ENCODE data around the gene KLF9.

The KLF9 gene

GRCh38 chr9:70347046-70347445 is 67.4 kb downstream of the KLF9 start:
- H3K9me3 ChIP-seq (ENCODE audit: control insufficient read depth, insufficient read depth, low read depth, low read length) = no peaks in the 10 kb centered on the region
- CTCF ChIA-PET = interaction anchor here (0.7 kb wide), 1 partner anchor 11 kb away, joined by 3 read pairs; no protein-coding TSS in a partner anchor
- peaks cover 19 to 63% of the 10 kb centered on the region in 2 experiments for H3K36me3 ChIP-seq (ENCODE audit: control insufficient read depth in 2 of 2, insufficient read depth in 1 of 2, low read length in 2 of 2)
- H3K4me3 ChIP-seq (ENCODE audit: low read depth, low read length) = no peak overlapping the region
- TF ChIP-seq ZNF292 (tag by site-specific recombination; IDR thresholded peaks at IDR 0.05; ENCODE audit: borderline replicate concordance, low read depth) (no peak), ZNF174 (tag by site-specific recombination; IDR thresholded peaks at IDR 0.05) (no peak), GLI4 (tag by site-specific recombination; IDR thresholded peaks at IDR 0.05) (no peak)
- TF ChIP-seq, protein P1, sequence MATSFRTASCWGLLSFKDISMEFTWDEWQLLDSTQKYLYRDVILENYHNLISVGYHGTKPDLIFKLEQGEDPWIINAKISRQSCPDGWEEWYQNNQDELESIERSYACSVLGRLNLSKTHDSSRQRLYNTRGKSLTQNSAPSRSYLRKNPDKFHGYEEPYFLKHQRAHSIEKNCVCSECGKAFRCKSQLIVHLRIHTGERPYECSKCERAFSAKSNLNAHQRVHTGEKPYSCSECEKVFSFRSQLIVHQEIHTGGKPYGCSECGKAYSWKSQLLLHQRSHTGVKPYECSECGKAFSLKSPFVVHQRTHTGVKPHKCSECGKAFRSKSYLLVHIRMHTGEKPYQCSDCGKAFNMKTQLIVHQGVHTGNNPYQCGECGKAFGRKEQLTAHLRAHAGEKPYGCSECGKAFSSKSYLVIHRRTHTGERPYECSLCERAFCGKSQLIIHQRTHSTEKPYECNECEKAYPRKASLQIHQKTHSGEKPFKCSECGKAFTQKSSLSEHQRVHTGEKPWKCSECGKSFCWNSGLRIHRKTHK (tag by site-specific recombination; IDR thresholded peaks at IDR 0.05) = no peak
- POLR2A ChIA-PET = no interaction called here
- no peaks in the 10 kb centered on the region for H3K4me1 ChIP-seq (ENCODE audit: control insufficient read depth, insufficient read depth, low read length)
- no peak overlapping the region for H3K27ac ChIP-seq (ENCODE audit: extremely low read depth, low read depth, low read length)

DNA sequence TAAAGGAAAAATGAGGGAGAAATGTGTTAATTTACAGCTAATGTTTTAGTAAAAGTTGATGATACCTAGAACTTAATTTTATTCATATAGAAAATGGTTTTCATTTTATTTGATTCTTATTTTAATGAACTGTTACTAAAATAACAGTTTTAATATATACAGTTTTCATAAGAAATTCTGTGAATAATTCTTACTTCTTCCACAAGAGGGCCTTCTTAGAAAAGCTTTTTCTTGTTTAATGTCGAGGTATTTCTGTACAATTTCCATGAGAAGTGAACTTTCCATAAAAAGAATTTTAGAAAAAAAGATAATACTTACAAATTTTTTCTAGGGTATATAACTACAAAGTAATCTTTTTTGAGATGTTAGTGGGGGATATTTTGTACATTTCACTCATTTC is 73.9 kb downstream of the KLF9 start:
- Histone ChIP-seq H3K4me1 (ENCODE audit: control insufficient read depth, insufficient read depth, low read length) (no peaks in the 10 kb centered on the region), H3K27ac (ENCODE audit: extremely low read depth, low read depth, low read length) (no peak overlapping the region), H3K9me3 (ENCODE audit: control insufficient read depth, insufficient read depth, low read depth, low read length) (no peaks in the 10 kb centered on the region), H3K4me3 (ENCODE audit: low read depth, low read length) (no peak overlapping the region), H3K36me3 (ENCODE audit: control insufficient read depth in 2 of 2, insufficient read depth in 1 of 2, low read length in 2 of 2) (peaks cover 0 to 23% of the 10 kb centered on the region in 2 experiments; a peak in 1 of 3 replicates)
- POLR2A ChIA-PET = no interaction called here
- CTCF ChIA-PET = interaction anchor here (0.7 to 2.9 kb wide), 20 partner anchors 9 to 274 kb away, joined by 3 to 56 read pairs (median 4); no protein-coding TSS in a partner anchor
- TF ChIP-seq ZFP3 (tag by site-specific recombination; IDR thresholded peaks at IDR 0.05; ENCODE audit: low read depth) = no peak
- no peak for TF ChIP-seq ZNF830 (tag by site-specific recombination; IDR thresholded peaks at IDR 0.05; ENCODE audit: low read depth)
- TF ChIP-seq, protein P2, sequence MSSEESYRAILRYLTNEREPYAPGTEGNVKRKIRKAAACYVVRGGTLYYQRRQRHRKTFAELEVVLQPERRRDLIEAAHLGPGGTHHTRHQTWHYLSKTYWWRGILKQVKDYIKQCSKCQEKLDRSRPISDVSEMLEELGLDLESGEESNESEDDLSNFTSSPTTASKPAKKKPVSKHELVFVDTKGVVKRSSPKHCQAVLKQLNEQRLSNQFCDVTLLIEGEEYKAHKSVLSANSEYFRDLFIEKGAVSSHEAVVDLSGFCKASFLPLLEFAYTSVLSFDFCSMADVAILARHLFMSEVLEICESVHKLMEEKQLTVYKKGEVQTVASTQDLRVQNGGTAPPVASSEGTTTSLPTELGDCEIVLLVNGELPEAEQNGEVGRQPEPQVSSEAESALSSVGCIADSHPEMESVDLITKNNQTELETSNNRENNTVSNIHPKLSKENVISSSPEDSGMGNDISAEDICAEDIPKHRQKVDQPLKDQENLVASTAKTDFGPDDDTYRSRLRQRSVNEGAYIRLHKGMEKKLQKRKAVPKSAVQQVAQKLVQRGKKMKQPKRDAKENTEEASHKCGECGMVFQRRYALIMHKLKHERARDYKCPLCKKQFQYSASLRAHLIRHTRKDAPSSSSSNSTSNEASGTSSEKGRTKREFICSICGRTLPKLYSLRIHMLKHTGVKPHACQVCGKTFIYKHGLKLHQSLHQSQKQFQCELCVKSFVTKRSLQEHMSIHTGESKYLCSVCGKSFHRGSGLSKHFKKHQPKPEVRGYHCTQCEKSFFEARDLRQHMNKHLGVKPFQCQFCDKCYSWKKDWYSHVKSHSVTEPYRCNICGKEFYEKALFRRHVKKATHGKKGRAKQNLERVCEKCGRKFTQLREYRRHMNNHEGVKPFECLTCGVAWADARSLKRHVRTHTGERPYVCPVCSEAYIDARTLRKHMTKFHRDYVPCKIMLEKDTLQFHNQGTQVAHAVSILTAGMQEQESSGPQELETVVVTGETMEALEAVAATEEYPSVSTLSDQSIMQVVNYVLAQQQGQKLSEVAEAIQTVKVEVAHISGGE (tag by site-specific recombination; conservative IDR thresholded peaks at IDR 0.05; ENCODE audit: low read depth) = no peak
- no peak for TF ChIP-seq ZNF223 (tag by site-specific recombination; IDR thresholded peaks at IDR 0.05)
- TF ChIP-seq ZNF654 (tag by site-specific recombination; IDR thresholded peaks at IDR 0.05; ENCODE audit: low read depth) = 0 out of 2 replicates have a peak, but pooled peaks have one; percentile 21
- no peak for TF ChIP-seq KLF1 (tag by site-specific recombination; IDR thresholded peaks at IDR 0.05)

Measured in HEK293 (cell line).